Retinal pigment epithelial cell (primary cell): ENCODE measurements around the gene DKK2.

ENCODE experiments used
- DNase-seq: peaks from one replicate; pipeline ENCODE4 v3.0.0-alpha.2; 2010; ENCODE audit warnings: low read depth
- H3K4me3 ChIP-seq: 2 replicates; pipeline ENCODE4 v1.5.1; 2011; ENCODE audit warnings: mild to moderate bottlenecking, low read length, control low read depth, moderate library complexity
- TF ChIP-seq, protein P1 (sequence below): conservative IDR thresholded peaks from 2 replicates; pipeline ENCODE4 v1.5.1; 2011; ENCODE audit warnings: low read depth, low read length, control low read depth, inconsistent platforms

Gene DKK2

GRCh38 chr4:106893903-106894302 lies 142.2 kb downstream of the DKK2 start:
- no peak overlapping the region for H3K4me3 ChIP-seq
- TF ChIP-seq, protein P1, sequence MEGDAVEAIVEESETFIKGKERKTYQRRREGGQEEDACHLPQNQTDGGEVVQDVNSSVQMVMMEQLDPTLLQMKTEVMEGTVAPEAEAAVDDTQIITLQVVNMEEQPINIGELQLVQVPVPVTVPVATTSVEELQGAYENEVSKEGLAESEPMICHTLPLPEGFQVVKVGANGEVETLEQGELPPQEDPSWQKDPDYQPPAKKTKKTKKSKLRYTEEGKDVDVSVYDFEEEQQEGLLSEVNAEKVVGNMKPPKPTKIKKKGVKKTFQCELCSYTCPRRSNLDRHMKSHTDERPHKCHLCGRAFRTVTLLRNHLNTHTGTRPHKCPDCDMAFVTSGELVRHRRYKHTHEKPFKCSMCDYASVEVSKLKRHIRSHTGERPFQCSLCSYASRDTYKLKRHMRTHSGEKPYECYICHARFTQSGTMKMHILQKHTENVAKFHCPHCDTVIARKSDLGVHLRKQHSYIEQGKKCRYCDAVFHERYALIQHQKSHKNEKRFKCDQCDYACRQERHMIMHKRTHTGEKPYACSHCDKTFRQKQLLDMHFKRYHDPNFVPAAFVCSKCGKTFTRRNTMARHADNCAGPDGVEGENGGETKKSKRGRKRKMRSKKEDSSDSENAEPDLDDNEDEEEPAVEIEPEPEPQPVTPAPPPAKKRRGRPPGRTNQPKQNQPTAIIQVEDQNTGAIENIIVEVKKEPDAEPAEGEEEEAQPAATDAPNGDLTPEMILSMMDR: no peak
- no peak for DNase-seq

DNA sequence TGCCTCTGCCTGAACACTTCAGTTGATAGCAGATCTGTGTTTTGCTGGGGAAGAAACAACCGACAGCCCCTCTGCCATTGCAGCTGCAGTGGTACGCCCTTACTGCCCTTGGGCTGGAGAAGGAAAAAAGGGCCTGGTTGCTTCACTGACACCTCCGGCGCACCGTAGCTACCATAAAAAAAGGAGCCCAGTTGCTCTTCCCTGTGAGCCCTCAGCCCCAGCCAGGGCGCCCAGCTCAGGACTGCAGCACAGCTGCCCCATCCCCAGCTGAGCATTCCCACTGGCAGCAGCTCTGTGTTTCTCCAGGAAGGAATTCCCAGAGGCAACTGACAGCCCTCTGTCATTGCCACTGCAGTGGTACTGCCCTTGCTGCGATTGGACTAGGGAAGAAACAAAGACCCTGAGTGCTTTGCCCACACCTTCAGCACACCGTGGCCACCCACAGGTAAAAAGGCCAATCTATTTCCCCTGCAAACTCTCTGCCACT lies 142.7 kb downstream of the DKK2 start:
- H3K4me3 ChIP-seq: no peak overlapping the region
- no peak for DNase-seq
- TF ChIP-seq, protein P1: no peak

- TF ChIP-seq, protein P1: no peak
- DNase-seq: no peak
- H3K4me3 ChIP-seq: no peak overlapping the region
These were observed 143.3 kb downstream of the DKK2 start for GRCh38 chr4:106892786-106893185.

DNA sequence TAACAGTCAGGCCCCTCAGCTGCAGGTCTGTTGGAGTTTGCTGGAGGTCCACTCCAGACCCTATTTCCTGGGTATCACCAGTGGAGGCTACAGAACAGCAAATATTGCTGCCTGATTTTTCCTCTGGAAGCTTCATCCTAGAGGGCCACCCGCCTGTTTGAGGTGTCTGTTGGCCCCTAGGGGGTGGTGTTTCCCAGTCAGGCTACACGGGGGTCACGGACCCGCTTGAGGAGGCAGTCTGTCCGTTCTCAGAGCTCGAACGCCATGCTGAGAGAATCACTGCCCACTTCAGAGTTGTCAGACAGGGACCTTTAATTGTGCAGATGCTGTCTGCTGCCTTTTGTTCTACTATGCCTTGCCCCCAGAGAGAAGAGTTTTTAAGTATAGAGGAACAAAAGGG lies 160.8 kb downstream of the DKK2 start:
- TF ChIP-seq, protein P1: peak; percentile 12
- DNase-seq: no peak
- H3K4me3 ChIP-seq: no peak overlapping the region
